Putamen (tissue), 1 donor: Measurements from ENCODE around the gene MTFR2.
A peak's percentile ranks its signal among the peaks of the same experiment; 100 is the strongest.
"Not testable (repeated sequence)": the region's sequence is repeated elsewhere in the genome, so short reads cannot be mapped to it uniquely, and the experiment has no call there.

Source experiments
- DNase-seq: peaks from one replicate; pipeline ENCODE4 v3.0.0-alpha.2; 2016; ENCODE audit warnings: low spot score

Gene MTFR2

GRCh38 chr6:136235233-136235564, 14.9 kb downstream of the MTFR2 start:
- DNase-seq = no peak

DNA sequence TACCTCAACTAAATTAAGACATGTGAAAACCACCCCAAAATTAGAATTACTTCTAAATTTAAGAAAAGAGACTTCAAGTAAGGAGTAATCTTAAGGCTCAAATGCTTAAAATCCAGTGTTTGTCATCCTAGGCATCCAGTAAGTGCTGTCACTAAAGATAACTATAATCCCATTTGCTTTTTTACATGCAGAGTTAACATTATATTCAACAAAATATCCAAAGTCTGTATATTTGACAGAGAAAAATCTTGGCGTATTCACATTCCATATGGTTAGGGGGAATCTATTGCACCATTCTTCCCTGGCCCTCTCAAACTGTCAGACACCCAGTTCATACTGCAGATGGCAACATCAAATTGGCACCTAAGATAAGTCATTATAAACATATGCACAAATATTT, 17.4 kb downstream of the MTFR2 start:
- no peak for DNase-seq

DNA sequence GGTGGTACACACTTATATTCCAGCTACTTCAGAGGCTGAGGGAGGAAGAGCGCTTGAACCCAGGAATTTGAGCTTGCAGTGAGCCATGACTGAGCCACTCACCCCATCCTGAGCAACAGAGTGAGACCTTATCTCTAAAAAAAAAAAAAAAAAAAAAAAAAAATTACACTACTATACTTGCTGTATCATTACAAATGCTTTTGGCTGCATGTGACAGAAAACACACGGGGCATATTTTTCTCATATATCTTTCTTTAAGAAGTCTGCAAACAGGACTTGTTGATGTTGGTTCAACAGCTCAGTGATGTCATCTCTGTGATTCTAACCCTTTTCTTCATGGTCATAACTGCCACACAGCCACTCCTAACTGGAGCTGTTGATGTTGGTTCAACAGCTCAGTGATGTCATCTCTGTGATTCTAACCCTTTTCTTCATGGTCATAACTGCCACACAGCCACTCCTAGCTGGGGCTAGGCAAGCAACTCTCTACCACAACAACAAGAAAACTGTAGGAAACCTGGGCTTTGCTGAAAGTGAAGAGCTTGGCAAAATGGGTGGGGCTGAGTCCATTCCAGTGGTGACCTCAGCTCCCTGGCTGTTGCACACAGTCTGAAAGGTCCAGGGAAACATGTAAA, 19.8 kb downstream of the MTFR2 start:
- no peak for DNase-seq

- no peak for DNase-seq
These were observed 21.3 kb downstream of the MTFR2 start for GRCh38 chr6:136228814-136229213.

GRCh38 chr6:136226674-136227377, 23.3 kb downstream of the MTFR2 start:
- DNase-seq = no peak

DNA sequence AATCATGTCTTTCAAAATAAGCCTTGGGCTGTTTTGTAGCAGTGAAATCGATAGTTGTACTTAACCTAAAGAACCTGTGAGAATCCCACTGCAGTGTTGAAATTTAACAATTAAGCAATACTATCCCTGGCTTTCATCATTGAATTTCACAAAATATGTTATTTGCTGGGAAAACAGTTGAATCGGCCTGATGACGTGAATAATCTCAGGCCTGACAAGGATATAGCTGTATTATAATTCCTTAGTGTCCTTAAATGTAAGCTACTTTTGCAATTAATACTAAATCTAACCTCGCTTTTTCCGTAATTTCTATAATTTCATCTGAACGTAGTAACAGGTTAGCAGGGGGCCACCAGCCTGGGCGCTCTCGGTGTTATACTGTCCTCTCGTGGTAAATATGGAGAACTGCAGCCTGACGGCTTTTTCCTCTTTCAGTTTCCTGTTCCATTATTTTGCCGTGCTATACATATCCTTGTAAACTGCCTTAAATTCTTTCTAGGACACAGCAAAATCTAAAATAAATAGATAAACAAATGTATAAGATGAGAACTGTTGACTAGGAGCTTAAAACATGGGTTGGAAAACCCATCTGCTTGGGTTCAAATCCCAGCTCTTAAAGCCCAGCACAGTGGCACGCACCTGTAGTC, 24.0 kb downstream of the MTFR2 start:
- peak; percentile 58 for DNase-seq

DNA sequence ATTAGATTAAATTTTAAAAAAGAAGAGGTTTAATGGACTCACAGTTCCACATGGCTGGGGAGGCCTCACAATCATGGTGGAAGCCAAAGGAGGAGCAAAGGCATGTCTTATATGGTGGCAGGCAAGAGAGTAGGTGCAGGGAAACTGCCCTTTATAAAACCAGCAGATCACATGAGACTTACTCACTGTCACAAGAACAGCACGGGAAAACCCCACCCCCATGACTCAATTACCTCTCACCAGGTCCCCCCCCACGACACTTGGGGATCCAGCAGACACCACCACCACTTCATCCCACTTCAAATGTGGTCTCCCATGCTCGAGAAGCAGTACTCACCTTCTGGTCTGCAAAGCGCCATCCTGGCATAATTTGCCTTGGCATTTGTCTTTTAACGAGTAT, 24.6 kb downstream of the MTFR2 start:
- no peak for DNase-seq

GRCh38 chr6:136224974-136225373, 25.1 kb downstream of the MTFR2 start:
- not testable (repeated sequence) for DNase-seq

GRCh38 chr6:136216503-136217401, 33.4 kb downstream of the MTFR2 start:
- DNase-seq = no peak

GRCh38 chr6:136213853-136214252, 36.3 kb downstream of the MTFR2 start:
- DNase-seq = no peak

GRCh38 chr6:136213012-136213539, 37.0 kb downstream of the MTFR2 start:
- DNase-seq = no peak

DNA sequence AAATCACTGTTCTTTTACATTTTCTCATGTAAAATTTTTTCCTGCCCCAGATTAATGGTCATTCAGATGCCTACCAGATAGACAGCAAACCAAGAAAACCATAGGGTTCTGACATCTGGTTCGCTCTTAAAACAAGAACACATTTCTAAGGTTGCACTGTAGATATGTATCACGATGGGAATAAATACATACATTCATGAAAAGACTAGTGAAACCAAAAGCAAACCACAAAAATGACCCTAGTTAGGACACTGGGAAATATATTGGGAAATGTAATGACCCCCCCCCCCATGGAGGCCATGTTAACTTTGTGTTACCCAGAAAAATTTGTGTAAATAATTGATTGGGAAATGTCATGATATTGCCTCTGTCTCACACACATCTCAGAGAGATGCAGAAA, 37.5 kb downstream of the MTFR2 start:
- no peak for DNase-seq

GRCh38 chr6:136210398-136211165, 39.5 kb downstream of the MTFR2 start:
- DNase-seq = no peak

DNA sequence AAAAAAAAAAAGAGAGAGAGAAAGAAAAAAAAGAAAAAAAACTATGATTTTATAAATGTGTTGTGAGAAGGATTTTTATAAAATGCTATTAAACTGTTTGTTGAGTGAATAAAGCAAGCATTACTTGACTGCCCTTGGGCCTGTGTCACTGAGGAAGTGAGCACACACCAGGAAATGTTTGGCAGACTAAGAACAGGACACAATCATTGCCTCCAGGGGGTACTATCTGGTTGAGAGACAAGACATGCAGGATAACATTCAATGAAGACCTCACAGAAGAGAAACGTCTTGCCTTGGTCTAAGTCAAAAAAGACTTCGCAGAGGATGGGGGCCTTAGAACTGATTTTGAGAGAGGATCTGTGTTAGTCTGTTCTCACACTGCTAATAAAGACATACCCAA, 40.6 kb downstream of the MTFR2 start:
- DNase-seq = no peak

GRCh38 chr6:136208783-136209182, 41.3 kb downstream of the MTFR2 start:
- DNase-seq = no peak

- no peak for DNase-seq
These were observed 48.4 kb downstream of the MTFR2 start for GRCh38 chr6:136201732-136202131.

GRCh38 chr6:136192902-136193301, 57.2 kb downstream of the MTFR2 start:
- no peak for DNase-seq

- DNase-seq = no peak
These were observed 58.4 kb downstream of the MTFR2 start for GRCh38 chr6:136191606-136192312.

DNA sequence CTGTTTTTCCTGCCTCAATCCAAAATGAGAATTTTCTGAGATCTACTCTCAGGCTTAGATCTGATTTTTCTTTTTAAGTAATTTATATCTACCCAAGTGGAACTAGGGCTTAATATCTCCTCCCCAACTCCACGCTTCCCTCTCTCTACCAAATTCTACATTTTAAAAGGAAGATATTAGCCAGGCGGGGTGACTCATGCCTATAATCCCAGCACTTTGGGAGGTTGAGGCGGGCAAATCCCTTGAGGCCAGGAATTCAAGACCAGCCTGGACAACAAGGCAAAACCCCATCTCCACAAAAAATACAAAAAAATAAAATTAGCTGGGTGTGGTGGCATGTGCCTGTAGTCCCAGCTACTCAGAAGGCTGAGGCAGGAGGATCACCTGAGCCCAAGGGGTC, 61.0 kb downstream of the MTFR2 start:
- no peak for DNase-seq

GRCh38 chr6:136188486-136188885, 61.6 kb downstream of the MTFR2 start:
- DNase-seq = no peak

GRCh38 chr6:136186363-136186762, 63.7 kb downstream of the MTFR2 start:
- DNase-seq = no peak
